ENCODE data around the gene FAM53A. TPM values are rescaled to one million over a fixed set of nuclear protein-coding genes. Genes with fewer than 3 reads are reported as not detected.

FAM53A gene
- total and polyA plus RNA-seq, 10 of the 15 experiments (the other 5 are each of a cell fraction or from before 2014, with no cell fraction given), result 0.02 to 0.87 (median 0.38) TPM; not detected in 2

DNA sequence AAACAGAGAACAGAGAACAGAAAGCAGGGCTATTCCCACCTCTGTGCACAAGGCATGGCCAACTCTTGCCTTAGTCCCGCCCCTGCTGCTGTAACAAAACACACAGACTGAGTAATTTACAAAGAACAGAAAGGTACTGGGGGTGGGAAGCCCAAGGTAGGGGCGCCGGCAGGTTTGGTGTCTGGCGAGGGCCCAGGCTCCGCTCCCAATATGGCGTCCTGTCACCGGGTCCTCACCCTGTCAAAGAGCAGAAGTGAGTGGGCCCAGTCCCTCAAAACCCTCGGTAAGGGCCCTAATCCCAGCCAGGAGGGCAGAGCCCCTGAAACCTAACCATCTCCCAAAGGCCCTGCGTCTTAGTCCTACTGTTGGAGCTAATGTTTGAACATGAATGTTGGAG lies 71.0 kb downstream of the FAM53A start:
- ChIA-PET CTCF (no interaction called here), SMC1A (ENCODE audit: uncharacterized antibody, unreplicated experiment) (no interaction called here), RAD21 (ENCODE audit: unreplicated experiment) (no interaction called here), POLR2A (no interaction called here)
- DNase-seq (ENCODE audit: low read depth, low spot score) (no peak), FAIRE-seq (no peak), ATAC-seq (no peak)
- no peaks in the 10 kb centered on the region for H3K4me1 ChIP-seq (ENCODE audit: control insufficient read depth, insufficient read depth, low read length)
- no peak overlapping the region for H3K4me2 ChIP-seq (ENCODE audit: control insufficient read depth, insufficient read depth)
- in situ Hi-C loops (cut with MboI) (no loop called here), intact Hi-C loops (cut with micrococcal nuclease; ENCODE audit: unreplicated experiment) (no loop called here)
- H3K27ac ChIP-seq (ENCODE audit: control insufficient read depth, insufficient read depth), result no peak overlapping the region
- no peaks in the 10 kb centered on the region for H3K79me2 ChIP-seq (ENCODE audit: control insufficient read depth, insufficient read depth, low read length)
- H2AFZ ChIP-seq (ENCODE audit: control insufficient read depth, low read depth, low read length), result no peak overlapping the region
- H4K20me1 ChIP-seq (ENCODE audit: control insufficient read depth, insufficient read depth), result no peaks in the 10 kb centered on the region
- H3K36me3 ChIP-seq (ENCODE audit: control insufficient read depth in 2 of 2, insufficient read depth in 2 of 2, low read length in 1 of 2), result no peaks in the 10 kb centered on the region
- no peak overlapping the region for H3K4me3 ChIP-seq
- H3K27me3 ChIP-seq (replicated peaks in 1 of 2; ENCODE audit: control insufficient read depth in 2 of 2, insufficient read depth in 2 of 2, low read length in 1 of 2), result no peaks in the 10 kb centered on the region
- 42% methylated on average over 8 of the region's 9 CpGs for WGBS (ENCODE audit: insufficient coverage, insufficient replicate concordance, low lambda C conversion rate, missing lambda C conversion rate)
- H3K9me3 ChIP-seq (replicated peaks; ENCODE audit: control insufficient read depth, insufficient read depth, low read length), result no peaks in the 10 kb centered on the region
- BruUV-seq (replicated peaks), result no TSS peak
- H3K9ac ChIP-seq (ENCODE audit: control insufficient read depth, insufficient read depth, low read length), result no peak overlapping the region
- TF ChIP-seq ZNF207 (IDR thresholded peaks at IDR 0.05; ENCODE audit: borderline replicate concordance) (no peak), IRF4 (IDR thresholded peaks at IDR 0.05; ENCODE audit: low read depth, low read length) (no peak), KDM1A (IDR thresholded peaks at IDR 0.05; ENCODE audit: borderline replicate concordance) (no peak), CUX1 (IDR thresholded peaks at IDR 0.05; ENCODE audit: insufficient replicate concordance, low read depth, low read length) (no peak), RB1 (IDR thresholded peaks at IDR 0.05; ENCODE audit: borderline replicate concordance) (no peak), NR2F1 (conservative IDR thresholded peaks at IDR 0.05) (no peak), SUZ12 (IDR thresholded peaks at IDR 0.05; ENCODE audit: unreplicated experiment) (no peak), TCF12 (IDR thresholded peaks at IDR 0.05; ENCODE audit: low read depth, low read length) (no peak), JUND (IDR thresholded peaks at IDR 0.05; ENCODE audit: low read depth, low read length) (no peak), EP300 (IDR thresholded peaks at IDR 0.05; ENCODE audit: borderline replicate concordance in 1 of 2, control insufficient read depth in 1 of 2, low read depth in 2 of 2, low read length in 2 of 2) (no peak), TCF3 (IDR thresholded peaks at IDR 0.05; ENCODE audit: borderline replicate concordance, insufficient read depth, low read depth, low read length) (no peak), MTA2 (IDR thresholded peaks at IDR 0.05; ENCODE audit: low read depth) (no peak), POLR2A (IDR thresholded peaks at IDR 0.05; ENCODE audit: low read depth, low read length) (no peak), SMAD1 (IDR thresholded peaks at IDR 0.05; ENCODE audit: low read depth, partially characterized antibody) (no peak)
- TF ChIP-seq, protein P1, sequence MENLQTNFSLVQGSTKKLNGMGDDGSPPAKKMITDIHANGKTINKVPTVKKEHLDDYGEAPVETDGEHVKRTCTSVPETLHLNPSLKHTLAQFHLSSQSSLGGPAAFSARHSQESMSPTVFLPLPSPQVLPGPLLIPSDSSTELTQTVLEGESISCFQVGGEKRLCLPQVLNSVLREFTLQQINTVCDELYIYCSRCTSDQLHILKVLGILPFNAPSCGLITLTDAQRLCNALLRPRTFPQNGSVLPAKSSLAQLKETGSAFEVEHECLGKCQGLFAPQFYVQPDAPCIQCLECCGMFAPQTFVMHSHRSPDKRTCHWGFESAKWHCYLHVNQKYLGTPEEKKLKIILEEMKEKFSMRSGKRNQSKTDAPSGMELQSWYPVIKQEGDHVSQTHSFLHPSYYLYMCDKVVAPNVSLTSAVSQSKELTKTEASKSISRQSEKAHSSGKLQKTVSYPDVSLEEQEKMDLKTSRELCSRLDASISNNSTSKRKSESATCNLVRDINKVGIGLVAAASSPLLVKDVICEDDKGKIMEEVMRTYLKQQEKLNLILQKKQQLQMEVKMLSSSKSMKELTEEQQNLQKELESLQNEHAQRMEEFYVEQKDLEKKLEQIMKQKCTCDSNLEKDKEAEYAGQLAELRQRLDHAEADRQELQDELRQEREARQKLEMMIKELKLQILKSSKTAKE (IDR thresholded peaks at IDR 0.05; ENCODE audit: low read depth, poor library complexity, severe bottlenecking), result no peak
- TF ChIP-seq, protein P2, sequence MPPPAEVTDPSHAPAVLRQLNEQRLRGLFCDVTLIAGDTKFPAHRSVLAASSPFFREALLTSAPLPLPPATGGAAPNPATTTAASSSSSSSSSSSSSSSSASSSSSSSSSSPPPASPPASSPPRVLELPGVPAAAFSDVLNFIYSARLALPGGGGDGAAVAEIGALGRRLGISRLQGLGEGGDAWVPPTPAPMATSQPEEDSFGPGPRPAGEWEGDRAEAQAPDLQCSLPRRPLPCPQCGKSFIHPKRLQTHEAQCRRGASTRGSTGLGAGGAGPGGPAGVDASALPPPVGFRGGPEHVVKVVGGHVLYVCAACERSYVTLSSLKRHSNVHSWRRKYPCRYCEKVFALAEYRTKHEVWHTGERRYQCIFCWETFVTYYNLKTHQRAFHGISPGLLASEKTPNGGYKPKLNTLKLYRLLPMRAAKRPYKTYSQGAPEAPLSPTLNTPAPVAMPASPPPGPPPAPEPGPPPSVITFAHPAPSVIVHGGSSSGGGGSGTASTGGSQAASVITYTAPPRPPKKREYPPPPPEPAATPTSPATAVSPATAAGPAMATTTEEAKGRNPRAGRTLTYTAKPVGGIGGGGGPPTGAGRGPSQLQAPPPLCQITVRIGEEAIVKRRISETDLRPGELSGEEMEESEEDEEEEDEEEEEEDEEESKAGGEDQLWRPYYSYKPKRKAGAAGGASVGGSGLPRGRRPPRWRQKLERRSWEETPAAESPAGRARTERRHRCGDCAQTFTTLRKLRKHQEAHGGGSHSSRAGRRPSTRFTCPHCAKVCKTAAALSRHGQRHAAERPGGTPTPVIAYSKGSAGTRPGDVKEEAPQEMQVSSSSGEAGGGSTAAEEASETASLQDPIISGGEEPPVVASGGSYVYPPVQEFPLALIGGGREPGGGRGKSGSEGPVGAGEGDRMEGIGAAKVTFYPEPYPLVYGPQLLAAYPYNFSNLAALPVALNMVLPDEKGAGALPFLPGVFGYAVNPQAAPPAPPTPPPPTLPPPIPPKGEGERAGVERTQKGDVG (CRISPR knock-in tag; IDR thresholded peaks at IDR 0.05), result no peak

Data from GM12878 (cell line).